Middle frontal gyrus (tissue), 1 donor: ENCODE data around the gene SUPT5H.
"Not testable (repeated sequence)": the region's sequence is repeated elsewhere in the genome, so short reads cannot be mapped to it uniquely, and the experiment has no call there.

Experiments used
- DNase-seq: peaks from one replicate; pipeline ENCODE4 v3.0.0-alpha.2; 2015; ENCODE audit warnings: low spot score; ENCODE audit errors: extremely low spot score

Gene SUPT5H

DNA sequence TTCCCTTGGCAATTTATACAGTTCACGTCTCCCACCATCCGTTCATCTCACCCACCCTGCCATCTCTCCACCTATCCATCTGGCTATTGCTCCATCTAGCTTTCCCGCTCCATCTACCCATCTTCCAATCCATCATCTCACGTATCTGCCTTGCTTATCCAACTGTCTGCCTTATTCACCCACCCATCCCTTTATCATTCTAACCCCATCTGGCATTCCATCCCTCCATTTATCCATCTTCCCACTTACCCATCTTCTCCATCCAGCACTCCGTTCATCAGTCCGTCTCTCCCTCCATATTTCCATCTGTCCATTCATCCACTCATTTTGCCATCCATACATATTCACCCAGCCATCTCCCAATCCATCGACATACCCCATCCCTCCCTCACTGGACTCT lies 19.6 kb upstream of the SUPT5H start:
- no peak for DNase-seq

DNA sequence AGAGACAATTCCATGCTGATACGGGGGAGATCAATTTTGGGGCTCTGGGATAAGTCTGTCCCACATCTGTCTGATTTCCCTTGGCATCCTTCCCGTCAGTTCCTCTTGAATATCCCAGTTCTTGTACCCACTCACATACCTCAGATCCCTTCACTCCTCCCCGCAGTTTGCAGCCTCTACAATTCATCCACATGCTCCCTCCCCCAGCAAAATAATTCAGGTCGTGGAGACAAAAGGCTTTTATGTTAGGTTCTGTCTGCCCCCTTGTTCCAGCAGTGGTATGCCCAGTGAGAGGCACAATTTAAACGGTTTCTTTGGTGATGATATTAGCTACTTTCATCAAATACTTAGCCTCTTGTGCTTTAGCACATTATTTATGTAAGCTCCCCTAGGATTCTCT lies 19.2 kb upstream of the SUPT5H start:
- DNase-seq = no peak

DNA sequence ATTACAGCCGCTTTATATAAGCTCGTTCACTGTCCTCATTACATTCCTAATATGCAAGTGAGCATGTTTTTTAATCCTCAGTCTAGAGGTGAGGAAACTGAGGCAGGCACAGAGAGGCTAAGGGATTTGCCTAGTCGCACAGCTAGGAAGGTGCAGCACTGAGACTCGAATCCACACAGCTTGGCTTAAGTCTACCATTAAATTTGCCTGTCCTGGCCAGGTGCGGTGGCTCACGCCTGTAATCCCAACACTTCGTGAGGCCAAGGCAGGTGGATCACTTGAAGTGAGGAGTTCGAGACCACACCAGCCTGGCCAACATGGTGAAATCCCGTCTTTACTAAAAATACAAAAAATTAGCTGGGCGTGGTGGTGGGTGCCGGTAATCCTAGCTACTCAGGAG lies 17.7 kb upstream of the SUPT5H start:
- DNase-seq = no peak

DNA sequence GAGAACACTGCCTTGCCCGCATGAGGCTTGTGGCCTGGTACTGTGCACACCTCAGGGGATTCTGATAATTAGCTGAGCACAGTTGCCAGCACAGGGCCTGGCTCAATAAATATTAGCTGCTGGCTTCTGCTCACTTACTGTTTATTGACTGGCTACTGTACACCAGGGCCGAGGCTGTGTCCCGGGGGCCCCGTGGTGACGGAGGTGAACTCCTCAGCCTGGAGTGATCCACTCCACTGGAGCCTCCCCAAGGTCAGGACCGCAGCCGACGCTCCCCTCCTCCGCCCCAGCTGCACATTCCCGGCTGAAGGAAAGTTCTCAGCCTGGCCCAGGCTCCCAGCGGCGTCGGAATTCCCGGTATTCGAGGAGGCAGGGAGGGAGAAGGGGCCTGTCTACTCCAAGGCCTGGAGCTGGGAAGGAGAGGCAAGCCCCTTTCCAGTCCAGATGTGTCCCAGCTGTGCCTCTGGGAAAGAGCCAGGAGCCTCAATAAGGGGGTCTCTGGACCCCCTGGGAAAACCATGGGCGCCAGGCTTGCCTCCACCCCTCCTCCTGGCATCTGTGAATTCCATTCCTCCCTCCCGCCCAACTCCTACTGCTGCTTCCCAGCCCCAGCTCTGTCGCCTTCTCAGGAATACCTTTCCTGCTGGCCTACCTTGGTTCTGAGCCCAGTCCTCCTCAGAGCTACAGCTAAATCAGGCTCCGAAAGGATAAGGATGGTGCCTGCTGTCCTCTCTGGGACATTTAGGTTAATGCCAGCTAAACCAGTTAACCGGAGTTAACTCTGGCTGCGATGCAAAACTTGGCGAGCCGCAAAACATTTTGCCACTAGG lies 16.9 kb upstream of the SUPT5H start:
- no peak for DNase-seq

DNA sequence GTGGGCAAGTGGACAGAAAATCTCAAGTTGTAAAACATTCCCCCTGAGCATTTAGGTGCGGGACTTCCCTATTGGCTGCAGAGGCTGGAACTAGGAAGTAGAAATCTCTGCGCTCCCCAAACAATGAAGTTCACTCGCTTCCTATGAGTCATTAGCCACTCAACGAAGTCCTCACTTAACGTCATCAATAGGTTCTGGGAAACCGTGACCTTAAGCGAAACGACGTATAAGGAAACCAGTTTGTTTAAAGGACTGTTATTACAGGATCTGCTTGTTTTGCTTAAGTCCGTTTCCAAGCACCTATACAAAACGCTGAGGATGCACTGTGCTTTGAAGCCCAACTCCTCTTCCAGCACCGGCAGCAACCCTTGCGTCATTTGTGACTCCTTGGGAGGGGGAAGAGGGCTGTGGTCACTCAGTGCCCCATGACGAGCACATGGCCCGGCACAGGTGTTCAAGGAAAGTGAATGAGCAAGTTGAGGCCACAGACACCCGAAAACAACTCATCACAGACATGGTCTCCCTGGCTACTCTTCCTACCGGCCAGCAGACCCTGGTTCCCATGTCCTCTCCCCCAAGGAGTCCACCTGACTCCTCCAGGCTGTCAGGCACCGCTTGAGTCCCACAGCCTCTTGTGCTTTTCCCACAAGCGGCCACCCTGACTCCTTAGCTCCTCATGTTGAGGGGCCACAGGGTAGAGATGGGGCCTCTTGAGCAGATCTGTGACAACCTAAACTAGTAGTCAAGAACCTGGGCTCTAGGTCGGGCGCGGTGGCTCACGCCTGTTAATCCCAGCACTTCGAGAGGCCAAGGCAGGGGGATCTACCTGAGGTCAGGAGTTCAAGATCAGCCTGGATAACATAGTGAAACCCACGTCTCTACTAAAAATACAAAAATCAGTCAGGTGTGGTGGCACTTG lies 14.4 kb upstream of the SUPT5H start:
- no peak for DNase-seq

DNA sequence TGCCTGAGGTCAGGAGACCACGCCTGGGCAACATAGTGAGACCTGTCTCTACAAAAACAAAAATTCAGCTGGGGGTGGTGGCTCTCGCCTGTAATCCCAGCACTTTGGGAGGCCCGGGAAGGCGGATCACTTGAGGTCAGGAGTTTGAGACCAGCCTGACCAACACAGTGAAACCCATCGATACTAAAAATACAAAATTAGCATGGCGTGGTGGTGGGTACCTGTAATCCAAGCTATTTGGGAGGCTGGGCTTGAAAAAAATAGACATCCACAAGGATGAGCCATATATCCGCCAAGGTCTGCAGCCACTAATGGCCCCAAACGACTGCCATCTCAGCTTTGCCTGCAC lies 12.7 kb upstream of the SUPT5H start:
- DNase-seq = no peak

DNA sequence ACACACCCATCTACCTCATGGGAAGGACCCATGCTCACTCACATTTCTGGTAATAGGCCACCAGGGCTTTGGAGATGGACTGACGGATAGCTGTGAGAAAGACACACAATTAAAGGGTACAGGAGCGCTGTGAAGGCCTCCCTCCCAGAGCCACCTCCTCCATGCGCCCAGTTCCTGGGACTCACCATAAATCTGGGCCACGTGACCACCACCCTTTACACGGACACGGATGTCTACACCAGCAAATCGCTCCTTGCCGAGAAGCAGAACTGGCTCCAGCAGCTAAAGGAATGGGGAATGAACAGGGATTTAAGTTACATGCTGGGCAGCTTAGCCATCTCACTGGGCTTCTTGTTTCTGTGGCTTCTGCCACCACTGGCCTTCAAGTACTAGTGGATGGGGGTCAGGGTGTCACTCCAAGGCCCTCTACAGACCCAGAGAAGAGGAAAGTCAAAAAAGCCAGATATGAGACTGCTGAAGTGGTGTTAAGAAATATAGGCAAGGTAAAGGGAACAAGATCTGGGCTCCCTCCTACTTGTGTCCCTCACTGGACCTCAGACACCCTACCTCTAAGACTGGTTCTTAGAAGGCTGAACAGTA lies 11.8 kb upstream of the SUPT5H start:
- no peak for DNase-seq

DNA sequence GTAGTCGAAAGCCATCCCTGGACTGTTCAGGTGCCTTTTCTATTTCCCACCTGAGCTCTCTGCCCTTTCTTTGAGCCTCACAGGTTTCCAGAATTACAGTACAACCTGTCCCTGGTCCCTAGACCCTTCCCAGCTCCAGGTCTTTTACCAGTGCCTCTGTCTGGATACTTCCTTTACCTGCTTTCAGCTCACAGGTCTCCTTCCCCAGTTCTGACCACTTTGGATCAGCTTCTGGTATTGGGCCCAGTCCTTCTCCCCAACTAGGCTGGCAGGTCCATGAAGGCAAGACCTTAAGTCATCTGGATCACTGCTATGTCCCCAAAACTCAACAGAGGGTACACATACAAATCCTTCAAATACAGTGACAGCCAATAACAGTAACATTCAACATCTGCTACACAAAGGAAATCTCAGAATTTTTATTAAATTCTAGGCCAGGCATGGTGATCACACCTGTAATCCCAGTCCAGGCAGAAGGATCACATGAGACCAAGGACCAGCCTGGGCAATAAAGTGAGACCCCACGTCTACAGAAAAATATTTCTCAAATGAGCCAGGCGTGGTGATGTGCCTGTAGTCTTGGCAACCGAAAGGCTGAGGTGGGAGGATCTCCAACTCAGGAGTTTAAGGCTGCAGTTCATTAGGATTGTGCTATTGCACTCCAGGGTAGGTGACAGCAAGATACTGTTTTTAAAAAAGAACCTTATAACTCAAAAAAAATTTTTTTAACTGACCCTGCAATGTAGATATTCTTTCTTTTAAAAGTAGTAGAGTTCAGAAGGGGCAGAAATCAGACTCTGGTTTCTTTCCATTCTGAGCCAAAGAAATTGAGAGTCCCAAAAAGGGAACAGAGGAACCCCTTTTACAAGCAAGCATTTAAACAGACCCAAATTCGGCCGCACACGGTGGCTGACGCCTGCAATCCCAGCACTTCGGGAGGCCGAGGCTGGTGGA lies 11.0 kb upstream of the SUPT5H start:
- no peak for DNase-seq

DNA sequence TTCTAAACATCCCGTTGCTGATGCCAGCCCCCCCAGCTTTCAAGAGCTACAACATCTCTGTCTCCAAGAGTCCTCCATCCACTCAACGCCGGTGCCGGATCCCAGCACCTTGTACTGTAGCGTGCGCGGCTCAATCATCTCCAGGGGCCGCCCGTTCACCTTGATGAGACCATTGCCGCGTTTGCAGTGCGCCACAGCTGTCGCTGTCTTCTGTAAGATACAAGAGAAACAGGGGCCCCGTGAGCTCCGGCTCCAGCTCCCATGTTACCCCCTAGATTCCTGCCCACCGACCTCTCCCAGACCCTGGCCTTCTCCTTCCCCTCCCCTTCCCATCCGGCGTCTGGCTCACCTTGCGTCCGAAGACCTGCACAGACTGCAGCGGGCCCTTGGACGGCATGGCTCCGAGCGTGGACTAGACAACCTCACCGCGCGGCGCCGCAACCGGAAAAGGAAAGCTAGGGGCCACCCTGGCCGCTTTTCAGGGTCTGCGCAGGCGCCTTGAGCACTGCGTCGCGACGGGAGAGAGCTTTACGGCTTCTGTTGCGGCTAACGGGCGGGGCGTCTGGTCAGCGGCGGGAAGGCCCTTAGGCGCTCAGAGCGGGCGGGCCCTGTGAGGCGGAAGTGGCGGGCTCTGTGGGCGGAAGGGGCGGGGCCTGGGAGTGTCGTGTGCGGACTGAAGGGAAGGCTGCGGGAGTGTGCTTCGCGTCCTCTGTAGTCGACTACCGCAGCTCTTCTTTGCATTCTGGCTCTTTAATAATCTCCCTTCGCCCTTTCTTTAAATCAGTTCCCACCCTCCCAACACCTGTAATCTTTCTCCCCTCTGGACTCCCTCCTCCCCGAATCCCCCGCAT lies 9.7 kb upstream of the SUPT5H start, which contains the start of gene RPS16:
Gene RPS16 (minus strand): TSS at position 451 of the 851 bp plus-strand sequence. CDS start 54 bp downstream, at position 397.
- DNase-seq = peak; percentile 97

DNA sequence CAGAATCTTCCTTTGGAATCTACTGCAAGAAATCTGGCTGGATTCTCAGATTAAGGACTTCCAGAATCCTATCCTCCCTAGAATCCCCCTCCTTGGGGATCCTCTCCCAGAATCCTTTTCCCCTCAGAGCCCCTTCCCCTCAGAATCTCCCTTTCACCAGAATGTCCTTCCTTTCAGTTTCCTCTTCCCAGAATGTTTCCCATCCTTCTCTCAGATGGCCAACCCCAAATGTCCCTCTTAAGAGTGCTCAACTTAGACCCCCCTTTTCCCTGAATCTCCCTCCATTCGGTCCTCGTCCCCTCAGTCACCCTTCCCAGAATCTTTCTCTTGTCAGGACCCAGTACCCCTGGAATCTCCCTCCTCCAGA lies 9.0 kb upstream of the SUPT5H start:
- no peak for DNase-seq

DNA sequence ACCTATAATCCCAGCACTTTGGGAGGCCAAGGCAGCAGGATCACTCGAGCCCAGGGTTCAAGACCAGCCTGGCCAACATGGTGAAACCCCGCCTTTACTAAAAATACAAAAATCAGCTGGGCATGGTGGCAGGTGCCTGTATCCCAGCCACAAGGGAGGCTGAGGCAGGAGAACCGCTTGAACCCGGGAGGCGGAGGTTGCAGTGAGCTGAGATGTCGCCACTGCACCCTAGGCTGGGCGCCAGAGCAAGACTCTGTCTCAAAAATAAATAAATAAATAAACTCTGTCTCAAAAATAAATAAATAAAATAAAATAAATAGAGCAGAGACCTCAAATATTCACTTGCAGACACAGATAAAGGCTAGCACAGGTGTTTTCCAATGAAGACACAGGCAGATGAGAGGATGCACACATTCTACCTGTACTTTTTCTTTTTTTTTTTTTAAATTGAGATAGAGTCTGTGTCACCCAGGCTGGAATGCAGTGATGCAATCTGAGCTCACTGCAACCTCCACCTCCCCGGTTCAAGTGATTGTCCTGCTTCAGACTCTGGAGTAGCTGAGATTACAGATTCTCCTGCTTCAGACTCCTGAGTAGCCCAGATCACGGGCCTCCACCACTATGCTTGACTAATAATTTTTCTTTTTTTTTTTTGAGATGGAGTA lies 7.0 kb upstream of the SUPT5H start:
- no peak for DNase-seq

DNA sequence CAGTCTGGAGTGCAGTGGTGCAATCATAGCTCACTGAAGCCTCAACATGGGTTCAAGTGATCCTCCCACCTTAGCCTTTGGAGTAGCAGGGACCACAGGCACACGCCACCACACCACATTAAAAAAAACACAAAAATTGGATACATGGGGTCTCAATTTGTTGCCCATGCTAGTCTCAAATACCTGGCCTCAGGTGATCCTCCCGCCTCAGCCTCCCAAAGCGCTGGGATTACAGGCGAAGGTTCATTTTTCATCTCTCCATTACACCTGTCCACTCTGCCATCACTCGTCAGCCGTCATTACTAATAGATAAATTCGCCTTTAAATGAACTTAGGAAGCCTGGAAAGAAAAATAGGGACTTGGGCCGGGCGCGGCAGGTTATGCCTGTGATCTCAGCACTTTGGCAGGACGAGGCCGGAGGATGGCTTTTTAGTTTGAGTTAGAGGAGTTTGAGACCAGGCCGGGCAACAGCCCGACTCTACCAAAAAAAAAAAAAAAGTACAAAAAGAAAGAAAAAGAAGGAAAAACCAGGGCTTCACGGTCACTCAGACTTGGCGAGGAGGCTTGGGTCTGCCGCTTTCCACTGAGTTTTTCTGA lies 685 bp upstream of the SUPT5H start:
- DNase-seq = no peak

DNA sequence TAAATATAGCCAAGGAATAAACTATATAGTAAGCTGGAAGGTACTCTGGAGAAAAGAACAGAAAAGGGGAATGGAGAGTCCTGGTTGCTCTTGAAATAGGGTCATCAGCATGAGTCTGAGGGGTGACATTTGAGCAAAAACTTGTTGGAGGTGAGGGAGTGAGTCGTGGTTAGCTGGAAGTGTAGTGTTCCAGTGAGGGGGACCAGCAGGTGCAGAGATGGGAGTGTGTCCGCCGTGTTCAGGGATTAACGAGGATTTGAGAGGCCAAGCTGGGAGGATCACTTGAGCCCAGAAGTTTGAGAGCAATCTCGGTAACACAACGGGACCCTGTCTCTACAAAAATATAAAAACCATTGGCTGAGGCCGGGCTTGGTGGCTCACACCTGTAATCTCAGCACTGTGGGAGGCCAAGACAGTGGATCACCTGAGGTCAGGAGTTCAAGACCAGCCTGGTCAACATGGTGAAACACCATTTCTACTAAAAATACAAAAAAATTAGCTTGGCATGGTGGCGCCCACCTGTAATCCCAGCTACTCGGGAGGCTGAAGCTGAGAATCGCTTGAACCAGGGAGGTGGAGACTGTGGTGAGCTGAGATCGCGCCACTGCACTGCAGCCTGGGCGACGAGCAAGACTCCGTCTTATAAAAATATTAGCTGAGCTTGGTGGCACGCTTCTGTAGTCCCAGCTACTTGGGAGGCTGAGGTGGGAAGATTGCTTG lies 1.1 kb downstream of the SUPT5H start:
- no peak for DNase-seq

DNA sequence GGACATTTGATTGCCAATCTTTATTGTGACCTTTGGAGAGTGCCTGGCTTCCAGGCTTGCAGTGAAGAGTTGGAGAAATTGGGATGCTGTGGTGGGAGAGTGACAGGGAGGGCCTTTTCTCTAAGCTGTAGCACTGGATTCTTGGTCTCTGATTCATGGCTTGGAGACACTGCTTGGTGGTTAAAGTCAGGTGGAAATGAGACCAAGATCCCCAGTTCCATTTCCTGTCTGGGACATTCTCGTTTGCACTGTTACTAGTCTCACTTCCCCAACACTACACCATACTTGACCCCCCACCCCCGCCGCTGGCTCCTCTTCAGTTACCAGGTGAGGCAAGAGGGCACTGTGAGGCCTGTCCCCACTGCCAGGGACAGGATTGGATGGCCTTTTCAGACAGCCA lies 2.9 kb downstream of the SUPT5H start:
- no peak for DNase-seq

DNA sequence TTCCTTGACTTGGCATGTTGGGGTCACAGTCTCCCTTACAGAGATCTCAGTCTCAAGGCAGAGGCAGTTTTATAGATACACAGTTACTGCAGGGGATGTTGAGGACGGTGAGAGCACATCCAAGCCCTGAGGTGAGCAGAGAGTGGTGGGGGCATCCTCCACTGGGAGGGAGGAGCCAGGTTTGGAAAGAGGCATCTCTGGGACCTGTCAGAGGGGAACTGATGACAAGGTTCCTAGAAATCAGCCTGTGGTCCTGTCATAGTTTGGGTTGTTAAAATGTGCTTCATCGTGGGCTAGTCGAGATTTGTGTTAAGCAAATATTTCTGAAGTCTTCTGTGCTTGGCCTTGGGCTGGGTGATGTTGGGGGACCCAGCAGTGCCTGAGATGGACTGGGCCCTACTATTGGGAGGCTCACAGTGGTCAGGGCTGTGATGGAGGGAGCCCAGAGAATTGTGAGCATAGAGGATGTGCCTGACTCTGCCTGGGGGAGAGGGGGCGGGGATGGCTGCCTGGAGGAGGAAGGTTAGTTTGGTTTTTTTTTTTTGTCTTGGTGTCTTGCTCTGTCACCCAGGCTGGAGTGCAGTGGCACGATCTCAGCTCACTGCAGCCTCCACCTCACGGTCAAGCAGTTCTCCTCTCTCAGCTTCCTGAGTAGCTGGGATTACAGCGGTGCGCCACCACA lies 3.9 kb downstream of the SUPT5H start:
- DNase-seq = no peak

DNA sequence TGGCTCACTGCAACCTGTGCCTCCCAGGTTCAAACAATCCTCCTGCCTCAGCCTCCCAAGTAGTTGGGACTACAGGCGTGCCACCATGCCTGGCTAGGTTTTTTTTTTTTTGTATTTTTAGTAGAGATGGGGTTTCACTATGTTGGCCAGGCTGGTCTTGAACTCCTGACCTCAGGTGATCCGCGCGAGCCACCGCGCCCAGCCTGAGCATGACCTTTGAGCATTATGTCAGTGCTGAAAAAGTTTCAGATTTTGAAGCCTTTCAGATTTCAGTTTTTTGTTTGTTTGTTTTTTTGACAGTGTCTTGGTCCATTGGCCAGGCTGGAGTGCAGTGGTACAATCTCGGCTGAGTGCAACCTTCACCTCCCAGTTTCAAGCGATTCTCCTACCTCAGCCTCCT lies 5.9 kb downstream of the SUPT5H start:
- DNase-seq = not testable (repeated sequence)

DNA sequence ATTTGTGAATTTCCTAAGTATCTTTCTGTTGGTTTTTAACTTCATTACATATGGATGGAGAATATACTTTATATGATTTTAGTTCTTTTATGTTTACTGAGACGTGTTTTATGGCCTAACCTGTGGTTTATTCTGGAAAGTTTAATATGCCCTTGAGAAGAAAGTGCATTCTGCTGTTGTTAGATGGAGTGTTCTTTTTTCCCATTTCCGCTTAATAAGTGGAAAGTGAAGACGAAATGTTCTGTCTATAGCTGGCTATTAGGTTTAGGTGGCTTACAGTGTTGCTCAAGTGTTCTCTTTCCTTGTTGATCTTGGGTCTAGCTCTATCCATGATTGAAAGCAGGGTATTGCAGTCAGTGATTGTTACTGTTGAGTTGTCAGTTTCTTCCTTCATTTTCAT lies 18.0 kb downstream of the SUPT5H start:
- DNase-seq = no peak
